VCaP (cell line): Measurements from ENCODE around the gene MYL5.

Experiments used
- H3K27ac ChIP-seq: fragments of 450-650 bp; 2 replicates; pipeline ENCODE4 v1.5.1; 2017
- CTCF ChIP-seq: fragments of 450-650 bp; conservative IDR thresholded peaks from 2 replicates; pipeline ENCODE4 v1.5.1; 2017; ENCODE audit warnings: mild to moderate bottlenecking, moderate library complexity

Gene MYL5

GRCh38 chr4:653080-653821 is 21.1 kb upstream of the MYL5 start:
- H3K27ac ChIP-seq: no peak overlapping the region
- no peak for TF ChIP-seq CTCF

GRCh38 chr4:653831-654502 is 20.4 kb upstream of the MYL5 start:
- H3K27ac ChIP-seq: no peak overlapping the region
- TF ChIP-seq CTCF: no peak

GRCh38 chr4:654503-654845 is 19.9 kb upstream of the MYL5 start:
- TF ChIP-seq CTCF: no peak

GRCh38 chr4:654871-655463 is 19.4 kb upstream of the MYL5 start:
- TF ChIP-seq CTCF: no peak
- no peak overlapping the region for H3K27ac ChIP-seq

More at GRCh38 chr4:654503-654845, 19.9 kb upstream of the MYL5 start:
- H3K27ac ChIP-seq: no peak overlapping the region

- TF ChIP-seq CTCF: no peak
- H3K27ac ChIP-seq: no peak overlapping the region
Measured at GRCh38 chr4:655464-656151, 18.7 kb upstream of the MYL5 start.

- no peak overlapping the region for H3K27ac ChIP-seq
- no peak for TF ChIP-seq CTCF
Measured at GRCh38 chr4:656436-657337, 17.7 kb upstream of the MYL5 start.
